HG03442 (cell line): ENCODE measurements around the gene RANBP1.
A peak's percentile ranks its signal among the peaks of the same experiment; 100 is the strongest.
"Not testable (repeated sequence)": the region's sequence is repeated elsewhere in the genome, so short reads cannot be mapped to it uniquely, and the experiment has no call there.

ENCODE experiments used
- ATAC-seq: cut with Tn5 transposase; IDR thresholded peaks from one replicate; pipeline ENCODE4 v1.9.1; 2021; ENCODE audit warnings: mild to moderate bottlenecking, moderate library complexity; ENCODE audit not compliant: unreplicated experiment

Gene RANBP1

DNA sequence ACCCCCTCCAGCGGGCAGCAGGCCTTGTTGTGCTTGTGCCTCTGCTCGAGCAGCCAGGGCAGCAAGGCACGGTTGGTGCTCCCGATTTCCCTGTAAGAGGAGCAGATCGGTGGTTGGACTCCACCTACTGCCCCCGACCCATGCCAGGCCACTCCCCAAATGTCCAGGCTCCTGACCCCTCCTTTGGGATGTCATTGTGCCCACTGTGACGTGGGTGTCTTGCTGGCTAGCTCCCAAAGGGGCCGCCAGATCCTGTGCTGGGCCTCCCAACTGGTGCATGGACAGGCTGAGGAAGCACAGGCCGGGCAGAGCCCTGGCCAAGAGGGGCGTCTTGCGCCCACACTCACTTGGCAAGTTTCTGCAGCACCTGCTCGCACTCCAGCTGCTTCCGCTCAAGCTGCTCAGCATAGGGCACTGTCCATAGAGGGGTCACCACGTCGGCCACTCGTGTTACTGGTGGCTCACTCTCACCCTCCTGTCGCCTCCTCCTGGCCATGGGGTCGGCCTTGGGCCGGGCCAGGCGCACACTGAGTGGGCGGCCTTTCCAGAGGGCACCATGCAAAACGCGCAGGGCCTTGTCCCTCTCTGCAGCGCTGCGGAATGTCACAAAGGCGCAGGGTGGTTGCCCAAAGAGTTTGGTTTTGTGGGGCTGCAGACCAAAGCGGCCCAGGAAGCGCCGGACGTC is at the start of gene RANBP1:
TSS of gene RANBP1 (plus strand) at position 414 of the 685 bp plus-strand sequence. CDS start at position 495, 81 bp downstream.
- ATAC-seq: no peak

DNA sequence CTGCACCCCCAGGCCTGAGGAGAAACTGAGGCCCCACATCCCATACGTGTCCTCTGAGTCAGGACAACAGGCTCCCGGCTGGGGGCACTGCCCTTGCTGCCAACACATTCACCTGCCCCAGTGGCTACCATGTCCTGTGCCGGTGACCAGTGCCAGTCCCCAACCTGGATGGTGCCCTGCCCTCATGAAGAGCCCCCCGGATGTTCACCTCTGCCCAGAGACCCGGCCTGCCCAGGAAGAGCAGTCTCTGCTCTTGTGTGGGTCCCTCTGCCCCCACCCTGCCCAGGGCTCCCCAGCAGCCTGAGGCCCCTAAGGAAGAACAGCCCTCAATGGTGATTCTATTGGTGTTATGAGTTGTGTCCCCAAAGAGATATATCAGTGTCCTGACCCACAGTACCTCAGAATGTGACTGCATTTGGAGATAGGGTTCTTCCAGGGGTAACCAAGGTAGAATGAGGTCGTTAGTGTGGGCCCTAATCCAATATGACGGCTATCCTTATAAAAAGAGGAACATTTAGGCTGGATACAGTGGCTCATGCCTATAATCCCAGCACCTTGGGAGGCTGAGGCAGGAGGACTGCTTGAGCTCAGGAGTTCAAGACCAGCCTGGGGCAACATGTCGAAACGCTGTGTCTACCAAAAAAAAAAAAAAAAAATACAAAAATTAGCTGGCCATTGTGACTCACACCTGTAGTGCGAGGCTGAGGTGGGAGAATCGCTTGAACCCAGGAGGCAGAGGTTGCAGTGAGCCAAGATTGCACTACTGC is 49.1 kb upstream of the RANBP1 start:
- no peak for ATAC-seq

DNA sequence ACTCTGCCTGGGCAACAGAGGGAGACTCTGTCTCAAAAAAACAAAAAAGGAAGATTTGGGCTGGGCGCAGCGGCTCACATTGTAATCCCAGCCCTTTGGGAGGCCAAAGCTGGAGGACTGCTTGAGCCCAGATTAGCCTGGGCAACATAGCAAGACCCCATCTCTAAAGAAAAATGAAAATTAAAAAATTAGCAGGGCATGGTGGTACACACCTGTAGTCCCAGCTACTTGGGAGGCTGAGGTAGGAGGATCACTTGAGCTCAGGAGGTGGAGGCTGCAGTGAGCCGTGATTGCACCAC is 48.6 kb upstream of the RANBP1 start:
- ATAC-seq: not testable (repeated sequence)

DNA sequence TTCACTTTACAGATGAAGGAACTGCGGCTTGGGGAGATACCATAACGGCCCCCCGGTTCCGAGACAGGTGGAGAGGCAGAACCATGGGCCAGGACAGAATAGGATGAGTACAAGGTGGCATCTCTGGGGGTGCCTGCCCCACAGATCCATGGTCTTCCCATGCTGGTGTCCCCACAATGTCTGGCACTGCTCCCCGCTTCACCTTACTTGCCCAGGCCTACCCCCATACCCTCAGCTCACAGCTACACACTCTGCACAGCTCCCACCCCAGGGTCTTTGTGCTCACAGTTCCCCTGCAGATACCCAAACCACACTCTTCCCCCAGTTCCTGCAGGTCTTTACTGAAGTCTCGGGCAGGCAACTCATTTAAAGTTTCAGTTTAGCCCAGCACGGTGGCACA is 47.3 kb upstream of the RANBP1 start:
- ATAC-seq: no peak

DNA sequence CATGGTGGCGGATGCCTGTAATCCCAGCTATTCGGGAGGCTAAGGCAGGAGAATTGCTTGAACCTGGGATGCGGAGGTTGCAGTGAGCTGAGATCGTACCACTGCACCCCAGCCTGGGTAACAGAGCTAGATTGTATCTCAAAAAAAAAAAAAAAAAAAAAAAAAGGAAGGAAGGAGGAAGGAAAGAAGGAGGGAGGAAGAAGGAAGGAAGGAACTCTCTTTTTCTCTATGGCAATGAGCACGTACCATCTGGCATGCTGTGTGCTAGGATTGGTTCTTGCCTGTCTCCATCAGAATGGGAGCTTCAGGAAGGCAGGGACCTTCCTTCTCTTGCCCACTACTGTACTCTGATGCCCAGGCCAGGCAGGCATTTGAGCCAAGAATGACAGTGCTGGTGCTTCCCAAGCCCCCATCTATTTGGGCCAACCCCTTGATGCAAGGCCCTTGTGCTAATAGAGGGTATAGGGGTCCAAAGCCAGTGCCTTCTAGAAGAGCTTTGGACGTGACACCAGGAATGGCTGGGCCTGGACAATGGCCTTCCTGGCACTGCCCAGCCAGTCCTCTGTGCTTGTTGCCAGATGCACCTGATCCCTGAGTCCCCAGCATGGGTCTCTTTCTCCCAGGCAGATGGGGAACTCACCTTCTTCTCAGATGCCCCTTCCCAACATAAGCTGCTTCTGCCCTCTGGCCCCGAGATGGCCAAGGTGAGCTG is 46.4 kb upstream of the RANBP1 start:
- no peak for ATAC-seq

DNA sequence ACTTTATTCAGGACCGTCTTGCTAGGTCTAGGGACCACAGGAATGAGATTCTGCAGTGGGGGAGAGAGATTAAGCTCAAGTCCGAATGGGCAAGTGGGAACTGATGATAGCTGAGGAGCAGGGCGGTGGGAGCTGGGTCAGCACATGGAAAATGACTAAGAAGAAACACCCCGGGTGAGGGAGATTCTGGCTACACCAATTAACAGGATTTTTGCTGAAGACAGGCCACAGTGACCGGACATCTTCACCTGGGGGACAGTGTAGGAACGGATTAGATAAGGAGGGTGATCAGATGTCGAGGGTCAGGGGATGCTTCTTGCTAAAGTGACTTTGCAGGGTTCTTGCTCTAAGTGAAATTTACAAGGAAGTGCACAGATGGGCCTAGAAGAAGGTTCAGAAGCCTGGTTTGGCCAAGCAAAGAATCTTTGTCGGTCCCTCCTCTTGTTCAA is 44.4 kb upstream of the RANBP1 start:
- no peak for ATAC-seq

DNA sequence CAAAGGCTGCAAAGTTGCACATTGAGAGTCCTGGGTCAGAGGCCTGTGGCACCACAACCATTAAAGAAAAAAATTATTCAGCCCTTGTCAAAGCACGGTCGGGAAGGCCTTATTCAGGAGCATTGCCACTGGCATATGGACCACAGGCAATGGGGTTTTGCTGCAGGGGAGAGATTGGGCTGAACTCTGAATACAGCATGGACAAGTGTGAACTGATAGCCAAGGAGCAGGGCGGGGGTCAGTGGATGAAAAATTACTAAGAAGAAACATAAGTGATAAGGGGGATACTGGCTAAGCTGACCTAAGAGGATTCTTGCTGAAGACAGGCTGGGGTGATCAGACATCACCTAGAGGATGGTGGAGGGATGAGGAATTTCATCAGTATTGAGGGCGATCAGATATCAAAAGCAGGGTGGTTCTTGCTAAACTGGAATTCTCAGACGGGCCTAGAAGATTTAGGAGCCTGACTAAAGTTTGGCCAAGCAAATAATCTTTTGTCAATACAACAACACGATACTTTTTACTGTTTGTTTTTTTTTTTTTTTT is 39.2 kb upstream of the RANBP1 start:
- no peak for ATAC-seq

DNA sequence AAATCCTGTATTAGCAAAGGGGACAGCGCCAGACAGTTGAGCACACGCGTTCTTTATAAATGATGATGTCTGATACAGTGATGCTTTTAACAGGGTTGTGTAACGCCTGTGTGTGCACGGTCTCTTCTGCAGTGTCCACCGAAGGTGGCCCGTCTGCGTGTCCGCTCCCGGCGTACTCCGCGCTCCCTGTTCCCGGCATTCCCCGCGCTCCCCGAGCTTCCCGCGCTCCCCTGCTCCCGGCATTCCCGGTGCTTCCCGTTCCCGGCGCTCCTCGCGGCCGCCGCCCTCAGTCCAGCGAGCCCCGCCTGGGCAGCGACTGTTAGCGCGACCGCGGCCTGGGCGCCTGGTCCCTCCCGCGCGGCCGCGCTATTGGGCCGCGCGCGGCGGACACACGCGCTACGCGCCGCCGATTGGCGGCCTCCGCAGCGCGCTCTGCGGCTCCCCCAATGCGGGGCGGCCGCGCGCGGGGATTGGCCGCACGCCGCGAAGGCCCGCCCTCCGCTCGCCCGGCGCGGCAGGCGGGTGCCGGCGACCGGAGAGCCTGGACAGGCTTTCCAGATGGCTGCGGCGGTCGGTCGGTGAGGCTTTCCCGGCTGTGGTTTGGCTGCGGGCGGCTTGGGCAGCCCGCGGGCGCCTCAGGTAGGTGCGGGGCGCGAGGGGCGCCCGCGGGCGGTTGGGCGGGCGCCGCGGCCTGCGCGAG is 36.0 kb upstream of the RANBP1 start, which contains the start of gene DGCR8:
TSS of gene DGCR8 (plus strand) at position 497 of the 700 bp plus-strand sequence. CDS start 5,723 bp downstream, outside the sequence.
- peak; percentile 75 for ATAC-seq

DNA sequence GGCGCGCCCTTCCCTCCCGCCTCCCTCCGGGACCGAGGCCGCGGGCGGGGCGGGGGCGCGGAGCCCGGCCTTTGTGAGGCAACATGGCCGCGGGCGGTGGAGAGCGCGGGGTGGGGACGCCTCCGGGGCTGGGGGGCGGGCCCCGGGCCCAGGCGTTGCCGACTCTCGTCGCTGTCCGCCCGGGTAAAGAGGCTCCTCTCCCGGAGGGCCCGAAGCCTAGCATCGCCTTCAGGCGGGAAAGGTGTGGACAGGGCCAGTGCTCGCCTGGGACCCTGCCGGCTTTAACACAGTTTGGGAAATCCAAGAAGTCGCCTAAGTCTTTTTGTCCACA is 35.5 kb upstream of the RANBP1 start:
- ATAC-seq: peak; percentile 44

DNA sequence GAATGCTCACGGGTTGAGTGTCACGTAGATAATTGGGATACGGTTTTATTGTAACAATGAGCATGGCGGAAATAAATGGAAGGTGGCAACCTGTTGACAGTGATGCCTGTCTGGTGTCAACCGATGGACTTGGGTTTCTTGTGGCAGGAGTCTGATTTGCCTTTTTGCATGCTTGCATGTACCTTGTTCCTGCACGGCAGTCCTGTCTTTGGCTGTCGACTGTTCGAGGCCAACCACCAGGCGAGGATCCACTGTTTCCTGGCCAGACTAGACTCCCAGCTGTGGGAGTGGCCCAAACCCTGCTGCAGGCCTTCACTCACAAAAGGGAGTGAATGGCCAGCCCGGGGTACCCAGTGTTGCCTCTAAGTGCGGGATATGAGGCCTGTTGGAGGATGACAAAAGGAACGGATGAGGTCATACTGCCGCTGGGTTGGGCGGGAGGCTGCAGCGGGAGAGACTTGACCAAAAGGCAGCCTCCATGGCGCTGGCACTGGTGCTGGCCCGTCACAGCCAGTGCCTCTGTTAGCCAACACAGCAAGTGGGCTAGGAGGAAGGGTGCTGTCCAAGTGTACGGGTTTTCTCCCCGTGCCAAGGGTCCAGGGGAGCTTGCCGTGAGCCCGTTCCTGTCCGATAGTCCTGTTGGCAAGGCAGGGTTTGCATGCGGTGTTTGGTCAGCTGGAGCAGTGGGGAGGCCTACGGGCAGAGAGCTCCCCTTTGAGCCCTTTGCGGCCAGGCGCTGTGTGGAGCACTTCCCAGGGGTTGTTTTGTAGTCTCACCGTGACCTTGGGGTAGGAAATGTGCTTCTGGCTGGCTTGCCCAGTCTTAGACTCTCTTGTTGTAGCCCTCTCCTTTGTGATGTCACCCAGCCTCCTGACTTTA is 34.9 kb upstream of the RANBP1 start:
- no peak for ATAC-seq

DNA sequence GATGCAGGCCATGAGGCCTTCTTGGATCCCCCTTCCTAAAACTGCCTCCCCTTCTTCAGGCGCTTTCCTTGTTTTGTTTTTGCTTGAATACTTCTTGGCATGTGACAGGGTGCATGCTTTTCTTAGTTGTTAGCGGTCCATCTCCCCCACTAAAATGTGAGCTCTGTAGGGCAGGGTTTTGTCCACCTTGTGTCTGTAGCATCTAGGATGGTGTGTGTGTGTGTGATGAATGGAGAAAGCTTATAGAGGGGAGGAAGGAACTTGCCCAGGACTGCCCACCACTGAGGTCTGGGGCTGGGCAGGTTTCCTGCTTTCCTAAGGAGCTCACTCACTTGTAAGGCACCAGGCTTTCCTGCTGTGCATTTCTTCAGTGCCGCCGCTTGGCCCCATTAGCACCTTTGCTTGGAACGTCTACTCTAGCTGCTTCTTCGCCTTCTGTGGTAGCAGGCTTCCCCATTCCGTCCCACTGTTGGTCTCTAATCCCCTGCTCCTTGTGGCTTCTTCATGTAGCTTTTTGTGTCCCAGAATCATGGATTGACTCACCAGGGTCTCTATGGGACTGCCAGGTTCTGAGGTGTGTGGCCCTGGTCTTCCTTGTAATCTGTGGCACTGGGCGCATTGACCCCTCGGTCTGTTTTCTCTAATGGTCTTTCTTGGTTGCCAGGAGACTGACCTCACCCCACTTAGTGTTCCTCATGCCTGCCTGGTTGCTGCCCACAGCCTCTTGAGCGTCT is 32.6 kb upstream of the RANBP1 start:
- ATAC-seq: no peak

DNA sequence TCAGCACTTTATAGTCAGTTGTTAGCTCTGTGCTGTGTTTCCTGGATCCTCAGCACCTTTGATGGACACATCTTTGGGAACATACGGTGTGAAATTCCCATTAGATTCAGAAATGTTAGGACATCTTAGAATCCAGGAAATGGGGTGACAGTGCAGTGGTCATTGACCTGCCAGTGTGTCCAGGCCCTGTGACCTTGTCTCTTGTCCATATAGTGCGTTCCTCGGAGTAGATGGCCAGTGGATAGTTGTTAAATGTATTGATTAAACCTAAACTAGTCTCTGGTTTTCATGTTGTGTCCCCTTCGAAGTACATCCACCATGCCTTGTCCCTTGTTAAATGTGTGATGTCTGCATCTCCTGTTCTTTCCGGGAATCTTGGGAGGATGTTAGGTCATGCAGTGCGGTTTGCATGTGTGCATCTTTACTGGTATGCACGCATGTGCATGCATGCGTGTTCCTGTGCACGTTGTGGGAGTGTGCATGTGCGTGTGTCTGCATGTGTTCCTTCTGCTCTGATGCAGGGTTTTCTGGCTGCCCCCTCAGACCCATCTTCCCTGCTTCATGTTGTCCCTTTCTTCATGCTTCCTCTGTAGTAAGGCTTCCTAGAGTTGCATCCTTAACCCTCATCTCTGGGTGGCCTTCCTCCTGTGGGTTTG is 31.9 kb upstream of the RANBP1 start:
- no peak for ATAC-seq

DNA sequence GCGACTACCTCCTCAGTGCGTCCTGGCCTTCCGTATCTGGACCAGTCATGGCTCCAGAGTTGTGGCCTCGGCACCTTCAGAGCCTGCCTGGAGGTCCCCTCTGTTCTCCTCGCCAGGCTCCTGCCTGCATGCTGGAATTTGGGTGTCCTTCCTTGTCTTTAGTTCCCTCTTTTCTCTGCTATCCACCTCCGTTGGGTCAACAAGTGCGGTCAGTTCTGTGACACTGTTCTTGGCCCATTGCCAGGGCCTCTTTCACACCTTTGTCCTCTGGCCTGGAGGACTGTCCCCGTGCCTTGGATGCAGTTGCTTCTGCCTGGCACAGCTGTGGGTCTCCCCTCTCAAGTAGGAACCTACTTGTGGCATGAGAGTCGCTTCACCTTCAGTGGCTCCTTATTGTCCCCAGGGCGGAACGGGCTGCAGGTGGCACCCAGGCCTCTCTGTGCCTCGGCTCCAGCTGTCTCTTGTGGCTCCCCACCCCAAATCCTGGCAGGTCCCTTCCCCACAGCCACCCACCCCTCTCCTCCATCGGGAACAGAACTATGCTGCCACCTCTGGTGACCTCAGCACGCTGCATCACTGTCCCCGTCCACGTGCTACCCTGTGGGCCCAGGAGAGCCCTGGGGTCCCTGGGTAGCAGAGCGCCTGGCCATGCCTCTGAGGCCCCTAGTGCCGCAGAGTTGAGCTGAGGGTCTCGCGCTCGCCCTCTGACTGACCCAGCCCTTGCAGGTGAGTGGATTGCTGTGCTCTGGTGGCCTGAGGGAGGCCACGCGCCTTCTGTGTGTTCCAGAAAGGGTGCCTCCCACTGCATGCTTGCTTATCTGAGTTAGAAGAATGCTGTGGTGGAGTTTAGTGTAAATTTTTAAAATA is 31.1 kb upstream of the RANBP1 start:
- no peak for ATAC-seq

DNA sequence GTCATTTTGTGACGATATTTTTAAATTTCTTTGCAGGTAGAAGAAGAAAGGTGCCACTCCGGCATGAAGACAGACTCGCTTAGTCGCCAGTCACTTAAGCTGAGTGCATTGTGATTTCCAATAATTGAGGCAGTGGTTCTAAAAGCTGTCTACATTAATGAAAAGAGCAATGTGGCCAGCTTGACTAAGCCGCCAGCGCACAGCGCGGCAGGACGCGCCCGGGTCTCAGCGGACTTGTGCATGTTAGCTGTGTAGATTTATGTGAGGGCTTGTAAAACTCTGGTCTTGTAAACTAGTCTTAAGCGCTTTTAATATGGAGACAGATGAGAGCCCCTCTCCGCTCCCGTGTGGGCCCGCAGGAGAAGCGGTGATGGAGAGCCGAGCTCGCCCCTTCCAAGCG is 30.3 kb upstream of the RANBP1 start:
- no peak for ATAC-seq

DNA sequence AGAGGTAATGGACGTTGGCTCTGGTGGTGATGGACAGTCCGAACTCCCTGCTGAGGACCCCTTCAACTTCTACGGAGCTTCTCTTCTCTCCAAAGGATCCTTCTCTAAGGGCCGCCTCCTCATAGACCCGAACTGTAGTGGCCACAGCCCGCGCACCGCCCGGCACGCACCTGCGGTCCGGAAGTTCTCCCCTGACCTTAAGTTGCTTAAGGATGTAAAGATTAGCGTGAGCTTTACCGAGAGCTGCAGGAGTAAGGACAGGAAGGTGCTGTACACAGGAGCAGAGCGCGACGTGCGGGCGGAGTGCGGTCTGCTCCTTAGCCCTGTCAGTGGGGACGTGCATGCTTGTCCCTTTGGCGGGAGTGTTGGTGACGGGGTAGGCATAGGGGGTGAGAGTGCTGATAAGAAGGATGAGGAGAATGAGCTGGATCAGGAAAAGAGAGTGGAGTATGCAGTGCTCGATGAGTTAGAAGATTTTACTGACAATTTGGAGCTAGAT is 29.8 kb upstream of the RANBP1 start:
- no peak for ATAC-seq

DNA sequence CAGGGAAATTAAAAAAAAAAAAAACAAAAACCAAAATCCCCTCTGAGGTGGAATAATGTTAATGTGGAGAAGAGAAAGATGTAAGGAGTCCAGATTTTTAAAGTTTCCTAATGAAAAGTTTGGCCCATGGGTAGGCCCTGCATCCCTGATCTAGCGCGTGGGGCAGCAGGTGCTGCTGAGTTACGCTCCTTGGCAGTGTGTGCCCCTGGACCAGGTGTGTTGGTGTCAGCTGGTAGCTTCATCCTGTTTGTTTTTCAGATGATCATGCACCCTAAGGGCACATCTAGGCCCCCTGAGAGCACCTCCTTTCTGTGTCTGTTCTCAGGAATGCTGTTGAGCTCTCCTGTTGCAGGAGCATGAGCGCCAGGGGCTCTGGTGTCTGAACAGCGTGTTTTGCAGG is 29.1 kb upstream of the RANBP1 start:
- ATAC-seq: no peak

DNA sequence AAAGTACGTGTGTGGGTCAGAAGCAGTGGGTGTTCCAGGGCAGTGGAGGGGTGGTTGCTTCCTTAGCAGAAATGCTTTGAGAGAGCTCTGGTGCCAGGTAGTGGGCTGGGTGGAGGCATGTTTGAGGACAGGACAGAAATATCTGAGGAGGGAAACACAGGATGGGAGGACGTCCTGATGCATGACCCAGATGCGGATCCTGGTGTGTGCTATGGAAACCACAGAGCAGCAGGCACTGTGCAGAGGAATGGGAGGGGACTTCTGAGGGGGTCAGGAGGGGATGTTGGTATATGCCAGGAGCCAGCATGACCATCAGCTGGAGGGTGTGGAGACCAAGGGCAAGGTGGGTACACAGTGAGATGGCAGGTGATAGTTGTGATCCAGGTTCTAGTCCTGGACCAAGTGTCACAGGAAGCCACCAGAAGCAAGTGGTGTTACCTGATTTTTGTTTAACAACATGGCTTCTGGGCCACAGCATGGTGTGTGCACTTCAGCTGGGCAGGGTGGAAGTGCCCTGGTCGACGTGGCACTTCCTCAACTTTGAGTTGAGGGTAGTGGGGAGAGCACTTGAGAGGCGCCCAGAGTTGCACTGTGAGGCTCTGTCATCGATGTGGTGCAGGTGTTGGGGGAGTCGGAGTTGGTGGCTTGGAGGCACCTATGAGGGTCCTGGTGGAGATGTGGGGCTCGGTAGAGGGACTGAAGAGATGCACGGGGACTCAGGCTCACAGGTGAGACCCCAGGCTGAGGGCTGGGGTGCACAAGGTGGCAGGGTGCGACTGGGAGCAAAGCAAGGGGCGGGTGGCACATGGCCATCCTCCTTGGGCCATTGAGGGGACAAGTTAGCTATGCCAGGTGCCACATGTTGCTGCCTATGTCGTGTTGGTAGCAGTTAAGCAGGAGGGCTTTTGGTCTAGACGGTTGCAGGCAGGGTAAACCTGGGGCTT is 28.3 kb upstream of the RANBP1 start:
- no peak for ATAC-seq
